ENCODE data around the gene ST6GAL1.
A peak's percentile ranks its signal among the peaks of the same experiment; 100 is the strongest.

ST6GAL1 gene

GRCh38 chr3:186920301-186920700 is 10.0 kb upstream of the ST6GAL1 start:
- POLR2A ChIA-PET (ENCODE audit: low non-redundant PET), result no interaction called here
- CTCF ChIA-PET, result no interaction called here
- DNase-seq (ENCODE audit: low spot score), result peak; percentile 6
- no peak for TF ChIP-seq CTCF (conservative IDR thresholded peaks at IDR 0.05; ENCODE audit: low read depth)
- no peak overlapping the region for H3K27ac ChIP-seq

- CTCF ChIA-PET, result no interaction called here
Observed at GRCh38 chr3:186920796-186921195, 9.5 kb upstream of the ST6GAL1 start.

GRCh38 chr3:186921578-186921977 is 8.7 kb upstream of the ST6GAL1 start:
- ChIA-PET POLR2A (ENCODE audit: low non-redundant PET) (no interaction called here), CTCF (no interaction called here)
- no peak for DNase-seq (ENCODE audit: low spot score)
- no peak for TF ChIP-seq CTCF (conservative IDR thresholded peaks at IDR 0.05; ENCODE audit: low read depth)
- no peak overlapping the region for H3K27ac ChIP-seq

More at GRCh38 chr3:186920796-186921195, 9.5 kb upstream of the ST6GAL1 start:
- no peak for DNase-seq (ENCODE audit: low spot score)
- TF ChIP-seq CTCF (conservative IDR thresholded peaks at IDR 0.05; ENCODE audit: low read depth), result no peak
- H3K27ac ChIP-seq, result no peak overlapping the region
- POLR2A ChIA-PET (ENCODE audit: low non-redundant PET), result no interaction called here

GRCh38 chr3:186922224-186922623 is 8.1 kb upstream of the ST6GAL1 start:
- POLR2A ChIA-PET (ENCODE audit: low non-redundant PET), result no interaction called here
- CTCF ChIA-PET, result no interaction called here

GRCh38 chr3:186922790-186923189 is 7.5 kb upstream of the ST6GAL1 start:
- peak overlapping the region; percentile 12; the same call in 1 of the 2 replicates for H3K27ac ChIP-seq
- ChIA-PET POLR2A (ENCODE audit: low non-redundant PET) (no interaction called here), CTCF (no interaction called here)
- peak; percentile 73 for DNase-seq (ENCODE audit: low spot score)
- TF ChIP-seq CTCF (conservative IDR thresholded peaks at IDR 0.05; ENCODE audit: low read depth), result no peak

More at GRCh38 chr3:186922224-186922623, 8.1 kb upstream of the ST6GAL1 start:
- TF ChIP-seq CTCF (conservative IDR thresholded peaks at IDR 0.05; ENCODE audit: low read depth), result no peak
- no peak for DNase-seq (ENCODE audit: low spot score)
- H3K27ac ChIP-seq, result peak overlapping the region; percentile 12; the same call in 1 of the 2 replicates

- ChIA-PET CTCF (interaction anchor here (1.0 kb wide), 1 partner anchor 70 kb away, joined by 3 read pairs; no protein-coding TSS in a partner anchor), POLR2A (ENCODE audit: low non-redundant PET) (no interaction called here)
- peak overlapping the region; percentile 63 for H3K27ac ChIP-seq
- no peak for TF ChIP-seq CTCF (conservative IDR thresholded peaks at IDR 0.05; ENCODE audit: low read depth)
- DNase-seq (ENCODE audit: low spot score), result no peak
Observed at GRCh38 chr3:186923241-186923640, 7.1 kb upstream of the ST6GAL1 start.

- CTCF ChIA-PET, result interaction anchor here (0.7 kb wide), 1 partner anchor 1111 kb away, joined by 3 read pairs; no protein-coding TSS in a partner anchor
- no peak for TF ChIP-seq CTCF (conservative IDR thresholded peaks at IDR 0.05; ENCODE audit: low read depth)
- DNase-seq (ENCODE audit: low spot score), result no peak
- POLR2A ChIA-PET (ENCODE audit: low non-redundant PET), result no interaction called here
- no peak overlapping the region for H3K27ac ChIP-seq
Observed at GRCh38 chr3:186925826-186926225, 4.5 kb upstream of the ST6GAL1 start.

Data from RWPE1 (cell line).